ENCODE results near the gene PRXL2B.

Gene PRXL2B

GRCh38 chr1:2595261-2595811 is 8.8 kb downstream of the PRXL2B start:
- Mint-ChIP-seq H3K27me3 (no peaks in the 10 kb centered on the region), H3K4me1 (peaks cover 14% of the 10 kb centered on the region), H3K4me3 (no peak overlapping the region), H3K27ac (no peak overlapping the region), H3K9me3 (peaks cover 0 to 4% of the 10 kb centered on the region in 2 donors)
- ATAC-seq (no peak), DNase-seq (no peak)

GRCh38 chr1:2595812-2596529 is 9.4 kb downstream of the PRXL2B start:
- peak overlapping the region in 1 of 2 donors; percentile 66 for H3K27ac Mint-ChIP-seq
- ATAC-seq = no peak
- DNase-seq = no peak
- H3K27me3 Mint-ChIP-seq = no peaks in the 10 kb centered on the region
- H3K4me3 Mint-ChIP-seq = no peak overlapping the region
- H3K4me1 Mint-ChIP-seq = peaks cover 13% of the 10 kb centered on the region
- peaks cover 0 to 4% of the 10 kb centered on the region in 2 donors for H3K9me3 Mint-ChIP-seq

GRCh38 chr1:2596530-2597333 is 10.2 kb downstream of the PRXL2B start:
- ATAC-seq (no peak), DNase-seq (no peak)
- peaks cover 0 to 4% of the 10 kb centered on the region in 2 donors for H3K9me3 Mint-ChIP-seq
- no peak overlapping the region for H3K27ac Mint-ChIP-seq
- H3K4me3 Mint-ChIP-seq = no peak overlapping the region
- H3K4me1 Mint-ChIP-seq = peaks cover 9% of the 10 kb centered on the region
- no peaks in the 10 kb centered on the region for H3K27me3 Mint-ChIP-seq

- no peak for DNase-seq
- Mint-ChIP-seq H3K27ac (no peak overlapping the region), H3K27me3 (no peaks in the 10 kb centered on the region), H3K9me3 (peaks cover 0 to 4% of the 10 kb centered on the region in 2 donors), H3K4me3 (no peak overlapping the region), H3K4me1 (peaks cover 4% of the 10 kb centered on the region)
- no peak for ATAC-seq
These were observed 11.1 kb downstream of the PRXL2B start for GRCh38 chr1:2597441-2598328.

- no peaks in the 10 kb centered on the region for H3K4me1 Mint-ChIP-seq
- H3K27ac Mint-ChIP-seq = no peak overlapping the region
- H3K4me3 Mint-ChIP-seq = no peak overlapping the region
- H3K9me3 Mint-ChIP-seq = peaks cover 0 to 4% of the 10 kb centered on the region in 2 donors
- H3K27me3 Mint-ChIP-seq = no peaks in the 10 kb centered on the region
- ATAC-seq = no peak
- DNase-seq = no peak
These were observed 11.9 kb downstream of the PRXL2B start for GRCh38 chr1:2598329-2598931.

- ATAC-seq = no peak
- H3K4me1 Mint-ChIP-seq = no peaks in the 10 kb centered on the region
- no peak overlapping the region for H3K27ac Mint-ChIP-seq
- no peak for DNase-seq
- peaks cover 0 to 4% of the 10 kb centered on the region in 2 donors for H3K9me3 Mint-ChIP-seq
- H3K4me3 Mint-ChIP-seq = no peak overlapping the region
- H3K27me3 Mint-ChIP-seq = no peaks in the 10 kb centered on the region
These were observed 15.2 kb downstream of the PRXL2B start for GRCh38 chr1:2601721-2602303.

GRCh38 chr1:2602311-2602835 is 15.8 kb downstream of the PRXL2B start:
- H3K9me3 Mint-ChIP-seq = peaks cover 0 to 4% of the 10 kb centered on the region in 2 donors
- ATAC-seq (no peak), DNase-seq (no peak)
- no peak overlapping the region for H3K4me3 Mint-ChIP-seq
- H3K4me1 Mint-ChIP-seq = no peaks in the 10 kb centered on the region
- no peaks in the 10 kb centered on the region for H3K27me3 Mint-ChIP-seq
- H3K27ac Mint-ChIP-seq = no peak overlapping the region

GRCh38 chr1:2602866-2603520 is 16.4 kb downstream of the PRXL2B start:
- Mint-ChIP-seq H3K4me3 (no peak overlapping the region), H3K27me3 (no peaks in the 10 kb centered on the region), H3K9me3 (peaks cover 0 to 4% of the 10 kb centered on the region in 2 donors), H3K4me1 (no peaks in the 10 kb centered on the region), H3K27ac (no peak overlapping the region)
- ATAC-seq (peak; percentile 13), DNase-seq (no peak)

GRCh38 chr1:2603521-2604155 is 17.1 kb downstream of the PRXL2B start:
- no peak for DNase-seq
- Mint-ChIP-seq H3K27me3 (no peaks in the 10 kb centered on the region), H3K4me3 (no peak overlapping the region), H3K9me3 (peaks cover 0 to 1% of the 10 kb centered on the region in 2 donors), H3K4me1 (no peaks in the 10 kb centered on the region), H3K27ac (peak overlapping the region in 1 of 2 donors; percentile 7)
- ATAC-seq = no peak

- no peaks in the 10 kb centered on the region for H3K27me3 Mint-ChIP-seq
- H3K9me3 Mint-ChIP-seq = no peaks in the 10 kb centered on the region
- H3K27ac Mint-ChIP-seq = no peak overlapping the region
- no peak overlapping the region for H3K4me3 Mint-ChIP-seq
- no peaks in the 10 kb centered on the region for H3K4me1 Mint-ChIP-seq
- ATAC-seq (no peak), DNase-seq (no peak)
These were observed 17.7 kb downstream of the PRXL2B start for GRCh38 chr1:2604156-2604843.

GRCh38 chr1:2604844-2605508 is 18.4 kb downstream of the PRXL2B start:
- H3K4me3 Mint-ChIP-seq = no peak overlapping the region
- H3K9me3 Mint-ChIP-seq = no peaks in the 10 kb centered on the region
- no peaks in the 10 kb centered on the region for H3K27me3 Mint-ChIP-seq
- no peaks in the 10 kb centered on the region for H3K4me1 Mint-ChIP-seq
- no peak for DNase-seq
- no peak overlapping the region for H3K27ac Mint-ChIP-seq
- ATAC-seq = no peak

GRCh38 chr1:2605509-2606395 is 19.2 kb downstream of the PRXL2B start:
- Mint-ChIP-seq H3K27ac (no peak overlapping the region), H3K27me3 (no peaks in the 10 kb centered on the region), H3K9me3 (no peaks in the 10 kb centered on the region), H3K4me3 (no peak overlapping the region), H3K4me1 (no peaks in the 10 kb centered on the region)
- ATAC-seq (no peak), DNase-seq (no peak)
